ENCODE data around the gene PARVA. TPM values are rescaled to one million over a fixed set of nuclear protein-coding genes. Genes with fewer than 3 reads are reported as not detected.
"Not testable (repeated sequence)": the region's sequence is repeated elsewhere in the genome, so short reads cannot be mapped to it uniquely, and the experiment has no call there.

PARVA gene
- total RNA-seq, 1 experiment from 2014 or later: not detected

DNA sequence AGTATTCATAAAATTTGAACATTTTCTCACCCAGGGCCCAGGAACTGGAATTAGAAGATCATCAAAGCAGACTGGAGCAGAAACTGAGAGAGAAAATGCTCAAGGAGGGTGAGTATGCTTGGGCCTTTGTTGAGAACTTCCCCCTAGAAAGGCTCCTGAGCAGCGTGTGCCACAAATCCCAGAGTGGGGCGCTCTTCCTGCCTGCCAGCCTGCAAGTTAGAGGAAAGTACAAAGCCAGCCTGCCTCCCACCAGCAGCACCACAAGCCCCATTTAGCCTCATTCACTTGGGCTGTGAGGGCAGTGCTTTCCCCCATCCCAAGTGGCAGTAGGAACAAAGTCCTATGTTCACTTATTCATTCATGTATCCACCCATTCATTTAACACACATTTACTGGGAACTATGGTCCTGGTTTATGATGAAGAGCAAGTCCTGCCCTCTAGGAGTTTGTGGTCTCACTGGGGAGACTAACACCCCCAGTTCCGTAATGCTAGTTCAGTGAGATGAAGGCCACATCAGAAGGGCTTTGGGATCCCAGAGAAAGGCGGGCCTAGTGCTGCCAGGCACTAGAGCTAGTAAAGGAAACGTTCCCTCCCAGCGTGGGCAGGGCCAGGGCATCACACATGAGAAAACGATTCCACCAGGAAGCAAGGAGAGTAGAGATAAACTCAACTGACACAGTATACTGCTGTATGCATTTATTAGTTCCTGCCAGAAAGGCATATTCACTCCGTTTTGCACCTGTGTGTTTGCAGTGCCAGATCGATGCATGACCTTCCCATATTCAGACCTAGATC, 22.4 kb upstream of the PARVA start:
- no peaks in the 10 kb centered on the region for H3K27me3 ChIP-seq (ENCODE audit: low read length)
- no peaks in the 10 kb centered on the region for H3K9me2 ChIP-seq (replicated peaks; ENCODE audit: insufficient read depth, low read length)
- no peak overlapping the region for H3K4me2 ChIP-seq (ENCODE audit: low read depth, low read length, poor library complexity, severe bottlenecking)
- no peaks in the 10 kb centered on the region for H4K20me1 ChIP-seq (ENCODE audit: insufficient read depth, low read depth, low read length)
- 0 out of 2 replicates have a peak, but pooled peaks cover 4% of the 10 kb centered on the region for H3K36me3 ChIP-seq (ENCODE audit: insufficient read depth, low read length)
- no peaks in the 10 kb centered on the region for H3K4me1 ChIP-seq (ENCODE audit: low read length)
- H3K79me2 ChIP-seq (ENCODE audit: low read length): no peaks in the 10 kb centered on the region
- H3K9ac ChIP-seq (ENCODE audit: low read length): no peak overlapping the region
- no peak for DNase-seq
- H3K27ac ChIP-seq (ENCODE audit: low read length): no peak overlapping the region
- H3K9me3 ChIP-seq (ENCODE audit: low read length): no peaks in the 10 kb centered on the region
- H2AFZ ChIP-seq (ENCODE audit: low read length): no peak overlapping the region
- H3K4me3 ChIP-seq (ENCODE audit: low read length): no peak overlapping the region

DNA sequence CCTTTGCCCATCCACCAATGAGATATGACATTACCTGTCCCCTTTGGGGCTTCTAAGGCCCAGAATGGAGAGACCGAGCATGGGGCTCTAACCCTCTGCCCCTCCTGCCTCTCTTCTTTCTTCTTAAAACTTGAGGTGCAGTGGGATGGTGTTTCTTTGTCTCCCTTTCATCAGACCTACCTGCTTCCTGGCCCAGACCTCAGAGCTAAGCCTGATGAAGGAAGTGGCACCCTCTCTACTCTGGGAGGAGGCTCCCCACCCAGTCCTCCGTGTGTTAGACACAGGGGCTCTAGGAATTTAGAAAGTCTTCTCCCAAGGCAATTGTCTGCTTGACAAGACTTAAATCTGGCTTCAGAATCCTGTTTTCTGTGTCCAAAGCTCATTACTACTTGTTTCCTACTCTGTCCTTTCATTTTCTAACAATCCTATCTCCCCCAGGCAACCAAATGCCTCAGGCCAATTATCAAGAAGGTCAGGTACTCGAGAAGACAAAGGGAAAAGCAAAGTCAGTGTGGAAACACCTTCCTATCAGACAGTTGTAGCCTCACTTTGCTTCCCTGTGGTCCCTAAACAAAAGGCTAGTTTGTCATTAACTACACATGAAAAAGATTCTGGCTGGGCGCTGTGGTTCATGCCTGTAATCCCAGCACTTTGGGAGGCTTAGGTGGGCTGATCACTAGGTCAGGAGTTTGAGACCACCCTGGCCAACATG, 20.3 kb upstream of the PARVA start:
- Histone ChIP-seq H3K4me3 (ENCODE audit: low read length) (no peak overlapping the region), H3K9me2 (replicated peaks; ENCODE audit: insufficient read depth, low read length) (no peaks in the 10 kb centered on the region), H3K79me2 (ENCODE audit: low read length) (no peaks in the 10 kb centered on the region), H3K4me2 (ENCODE audit: low read depth, low read length, poor library complexity, severe bottlenecking) (no peak overlapping the region), H3K27me3 (ENCODE audit: low read length) (no peaks in the 10 kb centered on the region), H3K9me3 (ENCODE audit: low read length) (no peaks in the 10 kb centered on the region), H3K27ac (ENCODE audit: low read length) (no peak overlapping the region), H4K20me1 (ENCODE audit: insufficient read depth, low read depth, low read length) (no peaks in the 10 kb centered on the region), H3K4me1 (ENCODE audit: low read length) (no peaks in the 10 kb centered on the region), H3K9ac (ENCODE audit: low read length) (no peak overlapping the region), H2AFZ (ENCODE audit: low read length) (no peak overlapping the region), H3K36me3 (ENCODE audit: insufficient read depth, low read length) (0 out of 2 replicates have a peak, but pooled peaks cover 4% of the 10 kb centered on the region)
- DNase-seq: no peak

DNA sequence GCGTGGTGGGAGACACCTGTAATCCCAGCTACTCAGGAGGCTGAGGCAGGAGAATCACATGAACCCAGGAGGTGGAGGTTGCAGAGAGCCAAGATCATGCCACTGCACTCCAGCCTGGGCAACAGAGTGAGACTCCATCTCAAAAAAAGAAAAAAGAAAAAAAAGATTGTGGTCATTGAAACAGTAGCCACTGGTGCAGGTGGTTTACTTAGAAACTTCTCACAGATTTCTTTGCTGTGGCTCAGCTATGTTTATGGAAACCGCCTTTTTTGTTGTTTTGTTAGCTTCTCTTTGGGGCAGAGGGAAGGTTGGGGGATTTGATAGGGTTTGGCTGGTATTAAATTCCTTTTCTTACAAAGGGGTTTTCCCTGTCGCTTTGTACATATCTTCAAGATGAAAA, 19.7 kb upstream of the PARVA start:
- not testable (repeated sequence) for H3K9ac ChIP-seq (ENCODE audit: low read length); H3K9me3 ChIP-seq (ENCODE audit: low read length); H2AFZ ChIP-seq (ENCODE audit: low read length); H3K27me3 ChIP-seq (ENCODE audit: low read length); H3K4me1 ChIP-seq (ENCODE audit: low read length); H3K27ac ChIP-seq (ENCODE audit: low read length); H3K4me2 ChIP-seq (ENCODE audit: low read depth, low read length, poor library complexity, severe bottlenecking); DNase-seq; H3K4me3 ChIP-seq (ENCODE audit: low read length); H3K79me2 ChIP-seq (ENCODE audit: low read length); H3K36me3 ChIP-seq (ENCODE audit: insufficient read depth, low read length); H4K20me1 ChIP-seq (ENCODE audit: insufficient read depth, low read depth, low read length); H3K9me2 ChIP-seq (replicated peaks; ENCODE audit: insufficient read depth, low read length)

DNA sequence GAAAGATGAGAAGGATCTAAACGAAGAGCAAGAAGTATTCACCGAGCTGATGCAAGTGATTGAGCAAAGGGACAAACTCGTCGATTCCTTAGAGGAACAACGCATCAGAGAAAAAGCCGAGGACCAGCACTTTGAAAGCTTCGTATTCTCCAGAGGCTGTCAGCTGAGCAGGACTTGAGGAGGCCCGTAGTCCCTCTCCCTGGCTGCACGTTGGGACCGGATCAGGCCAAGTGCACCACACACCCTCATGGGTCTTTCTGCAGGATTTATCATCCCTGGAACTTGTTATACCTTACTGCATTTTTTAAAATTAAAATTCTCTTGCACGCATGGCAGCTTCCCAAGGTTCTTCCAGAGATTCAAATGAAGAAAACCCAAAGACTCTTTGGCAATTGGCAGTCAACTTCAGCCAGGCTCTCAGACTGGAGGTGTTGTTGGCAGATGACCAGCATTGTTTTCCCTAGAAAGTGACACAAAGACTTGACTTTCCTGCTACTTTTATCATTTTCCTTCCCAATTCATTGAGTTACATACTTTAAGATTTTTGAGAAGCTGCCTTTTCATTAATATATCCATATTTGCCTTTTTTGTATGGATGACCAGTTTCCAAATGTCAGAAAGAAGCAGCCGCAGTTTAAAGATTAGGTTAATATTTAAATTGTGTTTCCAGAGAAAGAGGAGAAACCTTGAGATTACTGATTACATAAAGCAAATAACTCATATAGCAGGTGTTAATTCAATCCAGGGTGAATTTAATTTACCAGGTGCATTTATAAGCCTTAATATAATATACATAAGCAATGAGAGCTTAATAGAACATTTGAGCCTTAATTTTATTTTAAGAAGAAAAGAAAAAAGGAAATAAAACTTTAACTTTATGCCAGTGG, 18.8 kb upstream of the PARVA start:
- Histone ChIP-seq H3K79me2 (ENCODE audit: low read length) (no peaks in the 10 kb centered on the region), H4K20me1 (ENCODE audit: insufficient read depth, low read depth, low read length) (no peaks in the 10 kb centered on the region), H3K9me2 (replicated peaks; ENCODE audit: insufficient read depth, low read length) (no peaks in the 10 kb centered on the region), H3K4me3 (ENCODE audit: low read length) (no peak overlapping the region), H3K27me3 (ENCODE audit: low read length) (no peaks in the 10 kb centered on the region), H3K4me2 (ENCODE audit: low read depth, low read length, poor library complexity, severe bottlenecking) (no peak overlapping the region), H3K4me1 (ENCODE audit: low read length) (no peaks in the 10 kb centered on the region), H3K9ac (ENCODE audit: low read length) (no peak overlapping the region), H2AFZ (ENCODE audit: low read length) (no peak overlapping the region), H3K36me3 (ENCODE audit: insufficient read depth, low read length) (0 out of 2 replicates have a peak, but pooled peaks cover 4% of the 10 kb centered on the region), H3K9me3 (ENCODE audit: low read length) (no peaks in the 10 kb centered on the region), H3K27ac (ENCODE audit: low read length) (no peak overlapping the region)
- DNase-seq: no peak

DNA sequence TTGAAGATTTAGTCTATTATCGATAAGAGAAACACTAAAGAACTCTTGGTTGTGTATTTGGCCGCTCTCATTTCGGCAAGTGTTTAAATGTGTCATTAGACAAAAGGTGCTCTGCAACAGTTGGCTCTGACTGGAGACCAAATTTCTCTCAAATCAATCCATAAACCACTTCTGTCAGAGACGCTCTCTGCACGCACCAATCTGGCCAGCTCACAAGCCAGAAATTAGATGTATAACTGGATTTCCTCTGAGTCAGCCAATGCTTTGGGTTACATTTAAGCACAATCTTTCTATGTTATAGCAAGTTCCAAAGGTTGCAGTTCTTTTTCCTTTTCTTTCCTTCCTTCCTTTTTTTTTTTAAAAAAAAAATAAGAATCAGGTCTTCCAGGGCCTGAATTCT, 17.6 kb upstream of the PARVA start:
- no peaks in the 10 kb centered on the region for H3K9me3 ChIP-seq (ENCODE audit: low read length)
- no peak overlapping the region for H3K9ac ChIP-seq (ENCODE audit: low read length)
- H3K4me1 ChIP-seq (ENCODE audit: low read length): no peaks in the 10 kb centered on the region
- H4K20me1 ChIP-seq (ENCODE audit: insufficient read depth, low read depth, low read length): no peaks in the 10 kb centered on the region
- no peaks in the 10 kb centered on the region for H3K9me2 ChIP-seq (replicated peaks; ENCODE audit: insufficient read depth, low read length)
- no peak overlapping the region for H3K4me3 ChIP-seq (ENCODE audit: low read length)
- no peak overlapping the region for H3K27ac ChIP-seq (ENCODE audit: low read length)
- no peak overlapping the region for H3K4me2 ChIP-seq (ENCODE audit: low read depth, low read length, poor library complexity, severe bottlenecking)
- H2AFZ ChIP-seq (ENCODE audit: low read length): no peak overlapping the region
- H3K27me3 ChIP-seq (ENCODE audit: low read length): no peaks in the 10 kb centered on the region
- no peaks in the 10 kb centered on the region for H3K79me2 ChIP-seq (ENCODE audit: low read length)
- H3K36me3 ChIP-seq (ENCODE audit: insufficient read depth, low read length): 0 out of 2 replicates have a peak, but pooled peaks cover 4% of the 10 kb centered on the region
- no peak for DNase-seq

DNA sequence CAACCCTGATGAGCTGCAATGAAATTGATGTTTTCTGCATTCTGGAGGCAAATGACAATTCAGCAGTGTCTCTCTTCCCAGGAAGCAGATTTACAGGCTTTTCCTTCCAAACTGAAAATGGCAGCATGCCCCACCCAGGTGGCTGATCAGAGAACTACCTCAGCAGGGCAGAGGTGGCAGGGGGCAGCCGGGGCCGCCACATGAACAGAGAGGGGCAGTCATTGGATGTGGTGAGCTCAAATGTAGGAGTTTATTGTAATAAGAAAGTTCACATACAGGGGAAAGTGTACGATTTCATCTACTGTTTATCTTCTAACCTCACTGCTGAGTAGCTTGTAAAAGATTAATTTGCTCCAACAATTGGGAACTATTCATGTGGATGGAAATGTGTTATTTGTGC, 15.7 kb upstream of the PARVA start:
- Histone ChIP-seq H3K79me2 (ENCODE audit: low read length) (no peaks in the 10 kb centered on the region), H3K4me3 (ENCODE audit: low read length) (no peak overlapping the region), H3K9ac (ENCODE audit: low read length) (no peak overlapping the region), H3K36me3 (ENCODE audit: insufficient read depth, low read length) (0 out of 2 replicates have a peak, but pooled peaks cover 4% of the 10 kb centered on the region), H3K9me3 (ENCODE audit: low read length) (no peaks in the 10 kb centered on the region), H3K4me2 (ENCODE audit: low read depth, low read length, poor library complexity, severe bottlenecking) (no peak overlapping the region), H3K27me3 (ENCODE audit: low read length) (no peaks in the 10 kb centered on the region), H4K20me1 (ENCODE audit: insufficient read depth, low read depth, low read length) (no peaks in the 10 kb centered on the region), H3K4me1 (ENCODE audit: low read length) (no peaks in the 10 kb centered on the region), H3K27ac (ENCODE audit: low read length) (no peak overlapping the region), H3K9me2 (replicated peaks; ENCODE audit: insufficient read depth, low read length) (no peaks in the 10 kb centered on the region), H2AFZ (ENCODE audit: low read length) (no peak overlapping the region)
- DNase-seq: no peak

DNA sequence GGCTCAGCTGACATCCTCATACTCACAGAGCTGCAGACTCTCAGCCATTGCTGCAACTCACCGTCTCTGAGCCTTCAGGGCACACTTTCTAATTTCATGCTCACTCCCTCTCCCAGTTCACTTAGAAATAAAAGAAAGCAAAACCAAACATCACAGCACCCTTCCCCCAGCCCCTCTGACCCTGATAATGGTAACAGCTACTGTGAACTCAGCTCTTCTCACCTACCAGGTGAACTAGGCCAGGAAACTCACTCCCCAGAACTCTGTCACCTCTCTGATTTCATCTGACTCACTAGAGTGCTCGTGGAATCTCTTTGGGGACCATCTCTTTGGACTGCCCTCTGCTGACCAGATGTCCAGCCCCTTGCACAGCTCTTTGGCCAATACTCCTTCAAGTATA, 14.5 kb upstream of the PARVA start:
- no peaks in the 10 kb centered on the region for H3K4me1 ChIP-seq (ENCODE audit: low read length)
- H3K27me3 ChIP-seq (ENCODE audit: low read length): no peaks in the 10 kb centered on the region
- H3K27ac ChIP-seq (ENCODE audit: low read length): no peak overlapping the region
- no peaks in the 10 kb centered on the region for H3K79me2 ChIP-seq (ENCODE audit: low read length)
- H3K9me2 ChIP-seq (replicated peaks; ENCODE audit: insufficient read depth, low read length): no peaks in the 10 kb centered on the region
- H3K36me3 ChIP-seq (ENCODE audit: insufficient read depth, low read length): 0 out of 2 replicates have a peak, but pooled peaks cover 4% of the 10 kb centered on the region
- H2AFZ ChIP-seq (ENCODE audit: low read length): no peak overlapping the region
- H3K9ac ChIP-seq (ENCODE audit: low read length): no peak overlapping the region
- H3K4me3 ChIP-seq (ENCODE audit: low read length): no peak overlapping the region
- H3K9me3 ChIP-seq (ENCODE audit: low read length): no peaks in the 10 kb centered on the region
- H3K4me2 ChIP-seq (ENCODE audit: low read depth, low read length, poor library complexity, severe bottlenecking): no peak overlapping the region
- H4K20me1 ChIP-seq (ENCODE audit: insufficient read depth, low read depth, low read length): no peaks in the 10 kb centered on the region
- no peak for DNase-seq

DNA sequence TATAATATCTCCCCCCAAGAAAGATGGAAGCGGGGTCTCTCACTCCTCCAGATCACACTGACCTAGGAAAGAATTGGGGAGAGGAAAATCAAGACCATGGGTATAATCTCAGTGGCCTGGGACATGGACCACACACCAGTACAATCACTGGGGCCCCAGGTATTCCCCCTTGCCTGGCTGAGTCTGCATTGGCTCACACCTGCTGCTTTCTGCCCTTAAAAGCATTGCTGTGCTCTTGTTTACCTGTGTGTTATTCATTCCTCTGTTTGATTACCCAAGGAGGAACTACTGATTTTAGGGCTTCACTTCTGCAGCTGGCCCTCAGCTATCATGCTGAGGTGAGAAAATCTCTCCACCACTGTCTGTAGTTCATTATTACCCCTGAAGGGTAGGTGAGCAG, 14.0 kb upstream of the PARVA start:
- no peak for DNase-seq
- H4K20me1 ChIP-seq (ENCODE audit: insufficient read depth, low read depth, low read length): no peaks in the 10 kb centered on the region
- no peak overlapping the region for H2AFZ ChIP-seq (ENCODE audit: low read length)
- H3K4me3 ChIP-seq (ENCODE audit: low read length): no peak overlapping the region
- no peaks in the 10 kb centered on the region for H3K4me1 ChIP-seq (ENCODE audit: low read length)
- H3K9me3 ChIP-seq (ENCODE audit: low read length): no peaks in the 10 kb centered on the region
- no peaks in the 10 kb centered on the region for H3K79me2 ChIP-seq (ENCODE audit: low read length)
- no peak overlapping the region for H3K27ac ChIP-seq (ENCODE audit: low read length)
- 0 out of 2 replicates have a peak, but pooled peaks cover 4% of the 10 kb centered on the region for H3K36me3 ChIP-seq (ENCODE audit: insufficient read depth, low read length)
- H3K9me2 ChIP-seq (replicated peaks; ENCODE audit: insufficient read depth, low read length): no peaks in the 10 kb centered on the region
- H3K9ac ChIP-seq (ENCODE audit: low read length): no peak overlapping the region
- H3K4me2 ChIP-seq (ENCODE audit: low read depth, low read length, poor library complexity, severe bottlenecking): no peak overlapping the region
- H3K27me3 ChIP-seq (ENCODE audit: low read length): no peaks in the 10 kb centered on the region
